Measurements from ENCODE around the gene HERPUD2. TPM values are rescaled to one million over a fixed set of nuclear protein-coding genes. Genes with fewer than 3 reads are reported as not detected.

HERPUD2 gene
- total and polyA plus RNA-seq, 2 donors (not counting 1 experiment from before 2014, with no cell fraction given): 58.8 to 62.2 TPM

DNA sequence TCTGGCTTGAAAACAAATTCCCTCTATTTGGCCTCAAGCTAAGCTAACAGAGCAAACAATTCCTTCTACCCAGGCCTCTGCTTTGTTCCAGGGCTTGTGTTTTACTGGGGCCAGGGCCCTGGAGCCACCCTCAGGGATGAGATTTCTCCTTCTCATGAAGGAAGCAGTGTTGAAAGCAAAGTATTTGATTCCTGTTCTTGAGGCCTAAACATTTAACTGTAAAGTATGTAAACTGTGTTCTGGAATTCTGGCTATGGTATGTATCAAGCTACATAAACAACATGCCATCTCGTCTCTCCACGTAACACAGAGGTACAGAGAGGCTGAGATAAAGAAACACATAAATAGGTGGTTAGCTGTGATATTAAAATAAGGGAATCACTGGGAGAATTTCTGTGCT, 81.8 kb downstream of the HERPUD2 start:
- DNase-seq (no peak), ATAC-seq (ENCODE audit: low read depth) (no peak)
- H3K27me3 Mint-ChIP-seq: no peaks in the 10 kb centered on the region
- Histone ChIP-seq H3K79me2 (ENCODE audit: control insufficient read depth, insufficient read depth, low read length) (no peaks in the 10 kb centered on the region), H3K4me2 (replicated peaks; ENCODE audit: low read depth, low read length, poor library complexity, severe bottlenecking) (no peak overlapping the region), H3K9ac (ENCODE audit: low read length) (no peak overlapping the region), H4K20me1 (ENCODE audit: control insufficient read depth, insufficient read depth, low read length, poor library complexity, severe bottlenecking) (no peaks in the 10 kb centered on the region), H3K9me3 (ENCODE audit: control extremely low read depth in 1 of 3, control insufficient read depth in 2 of 3, insufficient read depth in 1 of 3, low read length in 2 of 3) (no peaks in the 10 kb centered on the region), H3K4me3 (ENCODE audit: control extremely low read depth in 1 of 5, extremely low read depth in 1 of 5, insufficient read depth in 1 of 5, low read depth in 2 of 5, low read length in 4 of 5) (no peak overlapping the region), H3K27ac (ENCODE audit: low read length in 2 of 2) (no peak overlapping the region), H2AFZ (ENCODE audit: insufficient read depth, low read depth, low read length, poor library complexity, severe bottlenecking) (no peak overlapping the region), H3K4me1 (ENCODE audit: control insufficient read depth in 2 of 2, insufficient read depth in 2 of 2, low read length in 2 of 2) (no peaks in the 10 kb centered on the region), H3K36me3 (replicated peaks in 1 of 2; ENCODE audit: control extremely low read depth in 1 of 2, control insufficient read depth in 1 of 2, extremely low read depth in 1 of 2, insufficient read depth in 2 of 2, low read length in 1 of 2) (no peaks in the 10 kb centered on the region), H3K27me3 (replicated peaks in 1 of 4; ENCODE audit: control extremely low read depth in 1 of 4, control insufficient read depth in 3 of 4, insufficient read depth in 4 of 4, low read length in 3 of 4) (no peaks in the 10 kb centered on the region)
- POLR2A ChIA-PET: no interaction called here
- CTCF ChIA-PET: interaction anchor here (0.7 to 5.1 kb wide), 3 partner anchors 11 to 838 kb away, joined by 3 to 29 read pairs (median 3); no protein-coding TSS in a partner anchor
- no peak overlapping the region for H3K4me3 Mint-ChIP-seq
- intact Hi-C loops (cut with micrococcal nuclease): no loop called here
- no peak for TF ChIP-seq EZH2 (IDR thresholded peaks at IDR 0.05; ENCODE audit: borderline replicate concordance, insufficient read depth, low read depth, low read length, poor library complexity, severe bottlenecking)
- TF ChIP-seq, protein P1, sequence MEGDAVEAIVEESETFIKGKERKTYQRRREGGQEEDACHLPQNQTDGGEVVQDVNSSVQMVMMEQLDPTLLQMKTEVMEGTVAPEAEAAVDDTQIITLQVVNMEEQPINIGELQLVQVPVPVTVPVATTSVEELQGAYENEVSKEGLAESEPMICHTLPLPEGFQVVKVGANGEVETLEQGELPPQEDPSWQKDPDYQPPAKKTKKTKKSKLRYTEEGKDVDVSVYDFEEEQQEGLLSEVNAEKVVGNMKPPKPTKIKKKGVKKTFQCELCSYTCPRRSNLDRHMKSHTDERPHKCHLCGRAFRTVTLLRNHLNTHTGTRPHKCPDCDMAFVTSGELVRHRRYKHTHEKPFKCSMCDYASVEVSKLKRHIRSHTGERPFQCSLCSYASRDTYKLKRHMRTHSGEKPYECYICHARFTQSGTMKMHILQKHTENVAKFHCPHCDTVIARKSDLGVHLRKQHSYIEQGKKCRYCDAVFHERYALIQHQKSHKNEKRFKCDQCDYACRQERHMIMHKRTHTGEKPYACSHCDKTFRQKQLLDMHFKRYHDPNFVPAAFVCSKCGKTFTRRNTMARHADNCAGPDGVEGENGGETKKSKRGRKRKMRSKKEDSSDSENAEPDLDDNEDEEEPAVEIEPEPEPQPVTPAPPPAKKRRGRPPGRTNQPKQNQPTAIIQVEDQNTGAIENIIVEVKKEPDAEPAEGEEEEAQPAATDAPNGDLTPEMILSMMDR (IDR thresholded peaks at IDR 0.05): no peak
- WGBS (ENCODE audit: insufficient coverage): no CpG with 5 or more reads among the region's 2 CpGs
- no peaks in the 10 kb centered on the region for H3K9me3 Mint-ChIP-seq (ENCODE audit: insufficient read depth)
- no peak overlapping the region for H3K27ac Mint-ChIP-seq
- no peaks in the 10 kb centered on the region for H3K4me1 Mint-ChIP-seq

- ChIA-PET CTCF (no interaction called here), POLR2A (no interaction called here)
- Histone ChIP-seq H3K4me1 (ENCODE audit: control insufficient read depth in 2 of 2, insufficient read depth in 2 of 2, low read length in 2 of 2) (no peaks in the 10 kb centered on the region), H3K9me3 (ENCODE audit: control extremely low read depth in 1 of 3, control insufficient read depth in 2 of 3, insufficient read depth in 1 of 3, low read length in 2 of 3) (peaks cover 0 to 5% (median 0%) of the 10 kb centered on the region in 3 donors), H3K27ac (ENCODE audit: low read length in 2 of 2) (no peak overlapping the region), H4K20me1 (ENCODE audit: control insufficient read depth, insufficient read depth, low read length, poor library complexity, severe bottlenecking) (no peaks in the 10 kb centered on the region), H3K79me2 (ENCODE audit: control insufficient read depth, insufficient read depth, low read length) (no peaks in the 10 kb centered on the region), H3K9ac (ENCODE audit: low read length) (no peak overlapping the region), H2AFZ (ENCODE audit: insufficient read depth, low read depth, low read length, poor library complexity, severe bottlenecking) (no peak overlapping the region), H3K4me3 (ENCODE audit: control extremely low read depth in 1 of 5, extremely low read depth in 1 of 5, insufficient read depth in 1 of 5, low read depth in 2 of 5, low read length in 4 of 5) (no peak overlapping the region), H3K27me3 (replicated peaks in 1 of 4; ENCODE audit: control extremely low read depth in 1 of 4, control insufficient read depth in 3 of 4, insufficient read depth in 4 of 4, low read length in 3 of 4) (no peaks in the 10 kb centered on the region), H3K36me3 (replicated peaks in 1 of 2; ENCODE audit: control extremely low read depth in 1 of 2, control insufficient read depth in 1 of 2, extremely low read depth in 1 of 2, insufficient read depth in 2 of 2, low read length in 1 of 2) (no peaks in the 10 kb centered on the region), H3K4me2 (replicated peaks; ENCODE audit: low read depth, low read length, poor library complexity, severe bottlenecking) (no peak overlapping the region)
- Mint-ChIP-seq H3K9me3 (ENCODE audit: insufficient read depth) (no peaks in the 10 kb centered on the region), H3K4me1 (no peaks in the 10 kb centered on the region), H3K4me3 (no peak overlapping the region), H3K27me3 (no peaks in the 10 kb centered on the region), H3K27ac (no peak overlapping the region)
- DNase-seq: no peak
- TF ChIP-seq EZH2 (IDR thresholded peaks at IDR 0.05; ENCODE audit: borderline replicate concordance, insufficient read depth, low read depth, low read length, poor library complexity, severe bottlenecking): no peak
- TF ChIP-seq, protein P1 (IDR thresholded peaks at IDR 0.05): no peak
- 88% methylated on average over 1 of the region's 1 CpG for WGBS (ENCODE audit: insufficient coverage)
- no peak for ATAC-seq (ENCODE audit: low read depth)
- intact Hi-C loops (cut with micrococcal nuclease): no loop called here
Observed at GRCh38 chr7:35605760-35606159, 89.2 kb downstream of the HERPUD2 start.
